Right hindlimb (tissue), 1 donor: ENCODE measurements around the gene CGB1.
"Not testable (repeated sequence)": the region's sequence is repeated elsewhere in the genome, so short reads cannot be mapped to it uniquely, and the experiment has no call there.

Experiments used
- DNase-seq: peaks from one replicate; pipeline ENCODE4 v3.0.0-alpha.2; 2018

The CGB1 gene

GRCh38 chr19:49020931-49021895 lies 15.5 kb downstream of the CGB1 start:
- DNase-seq = no peak

- no peak for DNase-seq
These were observed 16.4 kb downstream of the CGB1 start for GRCh38 chr19:49020342-49020741.

GRCh38 chr19:49019242-49019932 lies 17.3 kb downstream of the CGB1 start:
- peak; percentile 43 for DNase-seq

- not testable (repeated sequence) for DNase-seq
These were observed 18.1 kb downstream of the CGB1 start for GRCh38 chr19:49018388-49019241.

GRCh38 chr19:49017666-49018351 lies 18.9 kb downstream of the CGB1 start:
- DNase-seq = peak; percentile 57

GRCh38 chr19:49017041-49017665 lies 19.5 kb downstream of the CGB1 start, which contains the start of gene LHB:
Gene LHB, minus strand, starts transcription at chr19:49017091. Its CDS starts 10 bp downstream, at chr19:49017081.
- DNase-seq = no peak

GRCh38 chr19:49016067-49016839 lies 20.4 kb downstream of the CGB1 start:
- no peak for DNase-seq

- no peak for DNase-seq
These were observed 21.8 kb downstream of the CGB1 start for GRCh38 chr19:49014870-49015255.

GRCh38 chr19:49014123-49014869 lies 22.4 kb downstream of the CGB1 start:
- no peak for DNase-seq

- no peak for DNase-seq
These were observed 25.5 kb downstream of the CGB1 start for GRCh38 chr19:49011194-49011593.

- no peak for DNase-seq
These were observed 26.2 kb downstream of the CGB1 start for GRCh38 chr19:49010453-49010852.

- no peak for DNase-seq
These were observed 26.9 kb downstream of the CGB1 start for GRCh38 chr19:49009828-49010227.

GRCh38 chr19:49006905-49007304 lies 29.8 kb downstream of the CGB1 start:
- no peak for DNase-seq

GRCh38 chr19:49004964-49005614 lies 31.6 kb downstream of the CGB1 start:
- no peak for DNase-seq

- DNase-seq = no peak
These were observed 32.6 kb downstream of the CGB1 start for GRCh38 chr19:49004133-49004532.

- no peak for DNase-seq
These were observed 37.0 kb downstream of the CGB1 start for GRCh38 chr19:48999481-49000325.

GRCh38 chr19:48997972-48998371 lies 38.7 kb downstream of the CGB1 start:
- no peak for DNase-seq

GRCh38 chr19:48994035-48994386 lies 42.7 kb downstream of the CGB1 start:
- DNase-seq = no peak
